PFSK-1 (cell line): Measurements from ENCODE around the gene TP53I11.

Experiments used
- FOXP2 ChIP-seq: optimal IDR thresholded peaks from 2 replicates; pipeline ENCODE3; 2011; ENCODE audit warnings: borderline replicate concordance, control low read depth, inconsistent platforms; ENCODE audit not compliant: insufficient read depth; ENCODE audit errors: extremely low read length, extremely low read depth
- POLR2AphosphoS5 ChIP-seq: IDR thresholded peaks from 2 replicates; pipeline ENCODE4 v1.6.1; 2012; ENCODE audit warnings: low read depth, mild to moderate bottlenecking, control low read depth, low read length, moderate library complexity
- SIN3A ChIP-seq: IDR thresholded peaks from 2 replicates; pipeline ENCODE4 v1.6.1; 2012; ENCODE audit warnings: mild to moderate bottlenecking, low read length, moderate library complexity, borderline replicate concordance; ENCODE audit not compliant: insufficient read depth
- TAF1 ChIP-seq: IDR thresholded peaks from 2 replicates; pipeline ENCODE4 v1.6.1; 2012; ENCODE audit warnings: low read length, control low read depth, borderline replicate concordance; ENCODE audit not compliant: insufficient read depth
- TF ChIP-seq, protein P1 (sequence below), 2 experiments: IDR thresholded peaks; 2 replicates each; pipeline versions ENCODE4 v1.6.1 to v1.8.0; 2011 to 2012; ENCODE audit warnings: low read depth in 2 of 2, low read length in 2 of 2, control low read depth in 1 of 2, inconsistent platforms in 1 of 2, mild to moderate bottlenecking in 1 of 2, moderate library complexity in 1 of 2; ENCODE audit not compliant: insufficient read depth in 1 of 2

TP53I11 gene

DNA sequence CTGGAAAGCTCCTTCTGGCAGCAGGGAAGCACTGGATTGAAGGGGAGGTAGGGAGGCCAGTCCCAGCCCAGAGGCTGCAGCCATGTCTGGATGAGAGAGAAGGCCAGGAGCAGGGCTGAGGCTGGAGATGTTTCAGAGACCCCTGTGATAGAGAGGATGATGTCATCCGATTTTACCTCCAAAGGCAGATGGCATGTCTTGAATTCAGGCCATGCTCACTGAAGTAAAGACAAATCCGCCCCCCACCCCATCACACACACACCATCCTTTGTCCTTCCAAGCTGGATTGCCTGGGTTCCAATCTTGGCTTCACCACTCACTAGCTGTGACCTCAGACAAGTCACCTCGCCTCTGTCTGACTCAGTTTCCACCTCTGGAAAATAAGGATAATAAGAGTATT is 47.2 kb downstream of the TP53I11 start:
- TF ChIP-seq SIN3A (no peak), POLR2AphosphoS5 (no peak), FOXP2 (no peak), TAF1 (no peak)
- TF ChIP-seq, protein P1, sequence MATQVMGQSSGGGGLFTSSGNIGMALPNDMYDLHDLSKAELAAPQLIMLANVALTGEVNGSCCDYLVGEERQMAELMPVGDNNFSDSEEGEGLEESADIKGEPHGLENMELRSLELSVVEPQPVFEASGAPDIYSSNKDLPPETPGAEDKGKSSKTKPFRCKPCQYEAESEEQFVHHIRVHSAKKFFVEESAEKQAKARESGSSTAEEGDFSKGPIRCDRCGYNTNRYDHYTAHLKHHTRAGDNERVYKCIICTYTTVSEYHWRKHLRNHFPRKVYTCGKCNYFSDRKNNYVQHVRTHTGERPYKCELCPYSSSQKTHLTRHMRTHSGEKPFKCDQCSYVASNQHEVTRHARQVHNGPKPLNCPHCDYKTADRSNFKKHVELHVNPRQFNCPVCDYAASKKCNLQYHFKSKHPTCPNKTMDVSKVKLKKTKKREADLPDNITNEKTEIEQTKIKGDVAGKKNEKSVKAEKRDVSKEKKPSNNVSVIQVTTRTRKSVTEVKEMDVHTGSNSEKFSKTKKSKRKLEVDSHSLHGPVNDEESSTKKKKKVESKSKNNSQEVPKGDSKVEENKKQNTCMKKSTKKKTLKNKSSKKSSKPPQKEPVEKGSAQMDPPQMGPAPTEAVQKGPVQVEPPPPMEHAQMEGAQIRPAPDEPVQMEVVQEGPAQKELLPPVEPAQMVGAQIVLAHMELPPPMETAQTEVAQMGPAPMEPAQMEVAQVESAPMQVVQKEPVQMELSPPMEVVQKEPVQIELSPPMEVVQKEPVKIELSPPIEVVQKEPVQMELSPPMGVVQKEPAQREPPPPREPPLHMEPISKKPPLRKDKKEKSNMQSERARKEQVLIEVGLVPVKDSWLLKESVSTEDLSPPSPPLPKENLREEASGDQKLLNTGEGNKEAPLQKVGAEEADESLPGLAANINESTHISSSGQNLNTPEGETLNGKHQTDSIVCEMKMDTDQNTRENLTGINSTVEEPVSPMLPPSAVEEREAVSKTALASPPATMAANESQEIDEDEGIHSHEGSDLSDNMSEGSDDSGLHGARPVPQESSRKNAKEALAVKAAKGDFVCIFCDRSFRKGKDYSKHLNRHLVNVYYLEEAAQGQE (IDR thresholded peaks at IDR 0.05; ENCODE audit: insufficient read depth in 1 of 2, low read depth in 2 of 2, low read length in 2 of 2) = no peak

DNA sequence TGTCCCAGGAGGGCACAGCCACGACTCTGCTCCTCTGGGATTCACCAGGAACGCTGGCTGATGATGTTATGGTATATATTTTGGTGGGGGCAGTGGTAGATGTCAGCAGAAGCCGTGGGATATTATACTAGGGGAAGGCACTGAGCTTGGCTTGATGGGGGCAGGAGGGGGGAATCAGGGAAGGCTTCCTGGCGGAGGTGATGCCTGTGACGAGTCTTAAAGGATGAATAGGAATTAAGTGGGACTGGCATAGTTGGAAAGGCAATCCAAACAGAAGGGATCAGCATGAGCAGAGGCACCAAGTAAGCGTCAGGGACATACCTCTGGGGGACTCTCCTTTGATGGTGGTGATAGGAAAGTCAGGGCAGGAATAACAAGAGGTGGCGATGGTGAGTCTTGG is 47.6 kb downstream of the TP53I11 start:
- TF ChIP-seq TAF1 (no peak), POLR2AphosphoS5 (no peak), SIN3A (no peak), FOXP2 (no peak)
- TF ChIP-seq, protein P1 (IDR thresholded peaks at IDR 0.05; ENCODE audit: insufficient read depth in 1 of 2, low read depth in 2 of 2, low read length in 2 of 2) = no peak

DNA sequence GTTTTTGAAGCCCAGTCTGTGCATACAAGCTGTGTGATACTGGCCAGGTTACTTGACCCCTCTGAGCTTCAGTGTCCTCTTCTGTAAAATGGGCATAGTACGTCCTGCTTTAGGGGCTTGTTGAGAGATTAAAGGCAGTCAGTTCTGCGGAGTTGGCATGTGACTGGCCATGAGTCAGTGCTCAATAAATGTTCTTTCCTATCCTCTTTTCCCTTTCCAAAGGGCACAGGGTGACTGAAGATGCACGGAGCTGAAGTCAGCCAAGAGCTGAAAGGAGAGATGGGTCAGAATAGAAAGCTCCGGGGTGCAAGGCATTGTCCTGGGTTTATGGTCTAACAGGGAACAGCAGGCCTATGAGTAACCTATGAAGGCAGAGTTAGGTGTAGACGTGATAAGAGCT is 48.9 kb downstream of the TP53I11 start:
- TF ChIP-seq FOXP2 (no peak), SIN3A (no peak), POLR2AphosphoS5 (no peak), TAF1 (no peak)
- TF ChIP-seq, protein P1 (IDR thresholded peaks at IDR 0.05; ENCODE audit: insufficient read depth in 1 of 2, low read depth in 2 of 2, low read length in 2 of 2) = no peak

DNA sequence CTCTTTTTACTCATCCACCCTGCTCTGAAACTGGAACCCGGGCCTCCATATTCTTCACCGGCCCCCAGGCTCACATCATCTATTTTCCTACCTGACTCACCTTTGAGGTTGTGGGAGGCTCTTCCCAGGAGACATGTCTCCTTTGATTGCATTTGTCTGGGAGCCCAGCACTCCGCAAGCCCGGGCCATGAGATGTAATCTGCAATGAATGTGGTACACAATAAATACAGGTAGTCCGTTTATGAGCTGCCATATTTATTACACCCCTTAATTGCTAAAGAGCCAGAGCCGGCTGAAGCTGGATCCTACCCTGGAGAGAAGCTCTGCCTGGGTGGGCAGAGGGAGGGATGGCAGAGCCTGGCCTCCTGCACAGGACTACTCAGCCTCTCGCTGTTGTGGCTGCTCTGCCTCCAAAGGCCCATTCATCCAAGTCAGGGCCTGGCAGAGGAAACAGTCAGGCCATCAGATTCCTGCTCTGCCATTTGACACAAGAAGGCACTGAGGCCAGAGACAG is 49.5 kb downstream of the TP53I11 start:
- no peak for TF ChIP-seq SIN3A
- no peak for TF ChIP-seq POLR2AphosphoS5
- TF ChIP-seq, protein P1 (IDR thresholded peaks at IDR 0.05; ENCODE audit: insufficient read depth in 1 of 2, low read depth in 2 of 2, low read length in 2 of 2) = no peak
- no peak for TF ChIP-seq FOXP2
- no peak for TF ChIP-seq TAF1

DNA sequence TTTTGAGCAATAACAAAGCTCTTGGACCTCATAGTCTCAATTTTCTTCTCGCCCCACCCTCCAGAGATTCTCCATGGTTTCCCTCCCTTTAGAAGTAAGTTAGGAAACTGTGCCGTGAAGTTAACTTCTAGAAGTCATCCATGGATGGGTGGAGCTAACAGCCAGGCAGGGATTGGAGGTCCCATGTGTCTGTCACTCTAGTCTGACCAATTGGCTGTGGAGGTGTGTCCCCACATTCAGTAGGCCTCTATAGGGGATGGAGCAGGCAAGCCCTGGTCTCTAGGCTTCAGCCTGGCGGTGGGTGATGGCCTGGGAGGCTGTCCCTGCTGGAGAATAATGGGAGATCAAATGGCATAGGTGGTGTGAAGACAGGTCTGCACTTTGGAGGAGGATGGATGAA is 50.7 kb downstream of the TP53I11 start:
- no peak for TF ChIP-seq FOXP2
- TF ChIP-seq SIN3A = no peak
- TF ChIP-seq, protein P1 (IDR thresholded peaks at IDR 0.05; ENCODE audit: insufficient read depth in 1 of 2, low read depth in 2 of 2, low read length in 2 of 2) = no peak
- no peak for TF ChIP-seq TAF1
- no peak for TF ChIP-seq POLR2AphosphoS5
